ENCODE results near the gene CRIM1.
"Not testable (repeated sequence)": the region's sequence is repeated elsewhere in the genome, so short reads cannot be mapped to it uniquely, and the experiment has no call there.

CRIM1 gene

GRCh38 chr2:36351291-36351690, 4.3 kb upstream of the CRIM1 start:
- no peak for DNase-seq (ENCODE audit: low read depth, low spot score)
- H3K4me3 ChIP-seq (ENCODE audit: low read length) = no peak overlapping the region

GRCh38 chr2:36351736-36352349, 3.7 kb upstream of the CRIM1 start:
- no peak overlapping the region for H3K4me3 ChIP-seq (ENCODE audit: low read length)
- DNase-seq (ENCODE audit: low read depth, low spot score) = peak; percentile 19

- DNase-seq (ENCODE audit: low read depth, low spot score) = no peak
Observed at GRCh38 chr2:36352701-36353100, 2.9 kb upstream of the CRIM1 start.

GRCh38 chr2:36354811-36355150, 797 bp upstream of the CRIM1 start:
- DNase-seq (ENCODE audit: low read depth, low spot score) = no peak
- H3K4me3 ChIP-seq (ENCODE audit: low read length) = no peak overlapping the region

More at GRCh38 chr2:36352701-36353100, 2.9 kb upstream of the CRIM1 start:
- H3K4me3 ChIP-seq (ENCODE audit: low read length) = no peak overlapping the region

- H3K4me3 ChIP-seq (ENCODE audit: low read length) = peak overlapping the region; percentile 9; the same call in 1 of the 2 replicates
- no peak for DNase-seq (ENCODE audit: low read depth, low spot score)
Observed at GRCh38 chr2:36355890-36356297, 316 bp downstream of the CRIM1 start.

- no peak overlapping the region; the same call in 1 of the 2 replicates for H3K4me3 ChIP-seq (ENCODE audit: low read length)
- DNase-seq (ENCODE audit: low read depth, low spot score) = no peak
Observed at GRCh38 chr2:36356298-36356989, 866 bp downstream of the CRIM1 start.

- DNase-seq (ENCODE audit: low read depth, low spot score) = no peak
Observed at GRCh38 chr2:36356990-36357846, 1.6 kb downstream of the CRIM1 start.

GRCh38 chr2:36357847-36358659, 2.5 kb downstream of the CRIM1 start:
- no peak for DNase-seq (ENCODE audit: low read depth, low spot score)
- no peak overlapping the region for H3K4me3 ChIP-seq (ENCODE audit: low read length)

More at GRCh38 chr2:36356990-36357846, 1.6 kb downstream of the CRIM1 start:
- H3K4me3 ChIP-seq (ENCODE audit: low read length) = no peak overlapping the region

GRCh38 chr2:36359067-36359466, 3.5 kb downstream of the CRIM1 start:
- no peak overlapping the region for H3K4me3 ChIP-seq (ENCODE audit: low read length)
- no peak for DNase-seq (ENCODE audit: low read depth, low spot score)

GRCh38 chr2:36360063-36360462, 4.5 kb downstream of the CRIM1 start:
- H3K4me3 ChIP-seq (ENCODE audit: low read length) = no peak overlapping the region
- DNase-seq (ENCODE audit: low read depth, low spot score) = no peak

GRCh38 chr2:36360834-36361233, 5.3 kb downstream of the CRIM1 start:
- no peak overlapping the region for H3K4me3 ChIP-seq (ENCODE audit: low read length)
- no peak for DNase-seq (ENCODE audit: low read depth, low spot score)

- DNase-seq (ENCODE audit: low read depth, low spot score) = no peak
- no peak overlapping the region for H3K4me3 ChIP-seq (ENCODE audit: low read length)
Observed at GRCh38 chr2:36361396-36361795, 5.8 kb downstream of the CRIM1 start.

- no peak overlapping the region for H3K4me3 ChIP-seq (ENCODE audit: low read length)
- no peak for DNase-seq (ENCODE audit: low read depth, low spot score)
Observed at GRCh38 chr2:36362291-36362690, 6.7 kb downstream of the CRIM1 start.

GRCh38 chr2:36363085-36363484, 7.5 kb downstream of the CRIM1 start:
- H3K4me3 ChIP-seq (ENCODE audit: low read length); DNase-seq (ENCODE audit: low read depth, low spot score): not testable (repeated sequence)

- H3K4me3 ChIP-seq (ENCODE audit: low read length) = no peak overlapping the region
- no peak for DNase-seq (ENCODE audit: low read depth, low spot score)
Observed at GRCh38 chr2:36366491-36367120, 11.0 kb downstream of the CRIM1 start.

GRCh38 chr2:36367486-36367885, 11.9 kb downstream of the CRIM1 start:
- no peak overlapping the region for H3K4me3 ChIP-seq (ENCODE audit: low read length)
- DNase-seq (ENCODE audit: low read depth, low spot score) = no peak

GRCh38 chr2:36367895-36368353, 12.3 kb downstream of the CRIM1 start:
- no peak overlapping the region for H3K4me3 ChIP-seq (ENCODE audit: low read length)
- DNase-seq (ENCODE audit: low read depth, low spot score) = no peak

- H3K4me3 ChIP-seq (ENCODE audit: low read length) = no peak overlapping the region
- DNase-seq (ENCODE audit: low read depth, low spot score) = no peak
Observed at GRCh38 chr2:36368438-36368837, 12.9 kb downstream of the CRIM1 start.

- no peak overlapping the region for H3K4me3 ChIP-seq (ENCODE audit: low read length)
- no peak for DNase-seq (ENCODE audit: low read depth, low spot score)
Observed at GRCh38 chr2:36369163-36369562, 13.6 kb downstream of the CRIM1 start.
